ENCODE data around the gene PTPN7.

Gene PTPN7

DNA sequence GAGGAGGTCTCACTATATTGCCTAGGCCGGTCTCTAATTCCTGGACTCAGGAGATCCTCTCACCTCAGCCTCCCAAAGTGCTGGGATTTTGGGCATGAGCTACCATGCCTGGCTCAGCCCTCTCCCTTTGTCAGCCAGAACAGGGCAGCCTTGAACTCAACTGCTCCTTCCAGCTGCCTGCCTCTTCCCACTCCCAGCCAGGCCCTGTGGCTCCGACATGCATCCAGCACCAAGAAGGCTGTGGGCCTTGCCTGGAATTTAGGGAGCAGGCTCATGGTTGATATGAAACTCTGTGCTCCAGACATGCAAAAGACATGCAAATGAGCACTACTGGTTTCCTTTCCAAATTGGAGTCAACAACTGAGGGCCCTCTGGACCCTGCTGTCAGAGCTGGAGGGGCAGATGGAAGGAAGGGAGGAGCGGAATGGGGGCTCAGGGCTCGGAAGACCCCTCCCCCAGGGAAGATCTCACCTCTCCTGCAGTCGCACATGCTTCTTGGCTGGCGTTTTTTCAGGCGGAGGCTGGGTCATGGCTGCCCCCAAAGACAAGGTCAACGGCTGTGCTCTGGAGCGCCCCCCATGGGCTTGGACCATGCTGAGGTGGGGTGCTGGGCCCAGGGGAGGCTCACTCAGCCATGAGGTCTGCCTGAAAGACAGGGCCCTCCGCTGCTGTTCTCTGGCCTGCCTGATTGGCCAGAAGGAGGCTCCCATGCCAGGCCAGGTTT, 1.4 kb downstream of the PTPN7 start:
- no peak for DNase-seq (ENCODE audit: low read depth)
- TF ChIP-seq, protein P1, sequence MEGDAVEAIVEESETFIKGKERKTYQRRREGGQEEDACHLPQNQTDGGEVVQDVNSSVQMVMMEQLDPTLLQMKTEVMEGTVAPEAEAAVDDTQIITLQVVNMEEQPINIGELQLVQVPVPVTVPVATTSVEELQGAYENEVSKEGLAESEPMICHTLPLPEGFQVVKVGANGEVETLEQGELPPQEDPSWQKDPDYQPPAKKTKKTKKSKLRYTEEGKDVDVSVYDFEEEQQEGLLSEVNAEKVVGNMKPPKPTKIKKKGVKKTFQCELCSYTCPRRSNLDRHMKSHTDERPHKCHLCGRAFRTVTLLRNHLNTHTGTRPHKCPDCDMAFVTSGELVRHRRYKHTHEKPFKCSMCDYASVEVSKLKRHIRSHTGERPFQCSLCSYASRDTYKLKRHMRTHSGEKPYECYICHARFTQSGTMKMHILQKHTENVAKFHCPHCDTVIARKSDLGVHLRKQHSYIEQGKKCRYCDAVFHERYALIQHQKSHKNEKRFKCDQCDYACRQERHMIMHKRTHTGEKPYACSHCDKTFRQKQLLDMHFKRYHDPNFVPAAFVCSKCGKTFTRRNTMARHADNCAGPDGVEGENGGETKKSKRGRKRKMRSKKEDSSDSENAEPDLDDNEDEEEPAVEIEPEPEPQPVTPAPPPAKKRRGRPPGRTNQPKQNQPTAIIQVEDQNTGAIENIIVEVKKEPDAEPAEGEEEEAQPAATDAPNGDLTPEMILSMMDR (conservative IDR thresholded peaks at IDR 0.05; ENCODE audit: low read depth, low read length), result no peak
- H3K4me3 ChIP-seq (ENCODE audit: low read length), result no peak overlapping the region

DNA sequence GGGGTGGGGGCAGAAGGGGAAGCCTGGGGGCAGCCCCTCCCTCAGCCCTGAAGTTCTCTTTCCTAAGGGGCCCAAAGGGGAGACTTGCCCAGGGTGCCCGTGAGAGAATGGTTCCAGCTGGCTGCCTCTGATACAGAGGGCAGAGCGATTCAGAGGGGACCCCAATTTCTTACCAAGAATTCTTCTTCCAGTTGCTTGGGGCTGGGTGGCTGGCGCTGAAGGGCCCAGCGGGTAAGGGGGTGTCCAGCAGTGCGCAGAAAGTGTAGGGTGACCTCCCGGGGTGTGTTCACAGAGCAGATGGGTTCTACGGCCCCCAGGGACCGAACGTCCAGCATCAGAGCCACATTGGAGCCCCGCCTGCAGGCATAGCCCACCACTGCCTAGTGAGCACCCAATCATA, 2.5 kb downstream of the PTPN7 start:
- TF ChIP-seq, protein P1 (conservative IDR thresholded peaks at IDR 0.05; ENCODE audit: low read depth, low read length), result no peak
- no peak for DNase-seq (ENCODE audit: low read depth)
- H3K4me3 ChIP-seq (ENCODE audit: low read length), result no peak overlapping the region

DNA sequence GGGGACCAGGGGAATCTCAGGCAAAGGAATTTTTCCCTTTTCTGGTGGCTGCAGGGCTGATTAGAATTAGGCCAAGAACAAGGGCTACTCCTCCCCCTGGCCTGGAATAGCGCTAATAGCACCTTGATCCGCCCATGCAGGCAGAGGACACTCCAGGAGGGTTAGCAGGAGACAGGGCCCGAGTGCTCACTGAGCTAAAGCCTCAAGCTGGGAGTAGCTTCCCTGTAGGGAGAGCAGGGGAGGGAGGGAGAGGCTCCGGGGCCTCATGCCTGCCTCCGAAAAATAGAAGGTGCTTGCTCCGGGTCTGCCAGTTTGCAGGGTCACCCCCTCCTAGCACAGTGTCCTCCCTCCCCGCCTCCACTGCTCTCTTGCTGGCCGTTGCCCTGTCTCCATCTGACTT, 3.8 kb downstream of the PTPN7 start:
- DNase-seq (ENCODE audit: low read depth), result no peak
- TF ChIP-seq, protein P1 (conservative IDR thresholded peaks at IDR 0.05; ENCODE audit: low read depth, low read length), result no peak
- H3K4me3 ChIP-seq (ENCODE audit: low read length), result no peak overlapping the region

DNA sequence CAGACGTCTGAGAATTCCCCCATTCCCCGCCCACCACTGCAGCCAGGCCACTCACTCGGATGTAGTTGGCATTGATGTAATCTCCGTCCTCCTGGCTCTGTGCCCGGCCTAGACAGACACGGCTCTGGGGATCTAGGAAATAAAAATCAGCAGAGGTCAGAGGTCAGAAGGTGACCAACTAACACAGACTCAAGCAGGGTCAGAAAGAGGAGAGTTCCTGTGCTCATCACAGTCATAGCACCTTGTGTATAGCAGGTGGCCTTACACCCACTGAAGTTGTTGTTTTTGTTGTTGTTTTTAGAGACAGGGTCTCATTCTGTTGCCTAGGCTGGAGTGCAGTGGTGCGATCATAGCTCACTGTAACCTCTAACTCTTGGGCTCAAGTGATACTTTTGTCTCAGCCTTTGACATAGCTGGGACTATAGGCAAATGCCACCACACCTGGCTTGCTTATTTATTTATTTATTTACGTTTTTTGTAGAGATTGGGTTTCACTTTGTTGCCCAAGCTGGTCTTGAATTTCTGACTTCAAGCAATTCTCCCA, 4.9 kb downstream of the PTPN7 start:
- TF ChIP-seq, protein P1 (conservative IDR thresholded peaks at IDR 0.05; ENCODE audit: low read depth, low read length), result no peak
- no peak for DNase-seq (ENCODE audit: low read depth)

DNA sequence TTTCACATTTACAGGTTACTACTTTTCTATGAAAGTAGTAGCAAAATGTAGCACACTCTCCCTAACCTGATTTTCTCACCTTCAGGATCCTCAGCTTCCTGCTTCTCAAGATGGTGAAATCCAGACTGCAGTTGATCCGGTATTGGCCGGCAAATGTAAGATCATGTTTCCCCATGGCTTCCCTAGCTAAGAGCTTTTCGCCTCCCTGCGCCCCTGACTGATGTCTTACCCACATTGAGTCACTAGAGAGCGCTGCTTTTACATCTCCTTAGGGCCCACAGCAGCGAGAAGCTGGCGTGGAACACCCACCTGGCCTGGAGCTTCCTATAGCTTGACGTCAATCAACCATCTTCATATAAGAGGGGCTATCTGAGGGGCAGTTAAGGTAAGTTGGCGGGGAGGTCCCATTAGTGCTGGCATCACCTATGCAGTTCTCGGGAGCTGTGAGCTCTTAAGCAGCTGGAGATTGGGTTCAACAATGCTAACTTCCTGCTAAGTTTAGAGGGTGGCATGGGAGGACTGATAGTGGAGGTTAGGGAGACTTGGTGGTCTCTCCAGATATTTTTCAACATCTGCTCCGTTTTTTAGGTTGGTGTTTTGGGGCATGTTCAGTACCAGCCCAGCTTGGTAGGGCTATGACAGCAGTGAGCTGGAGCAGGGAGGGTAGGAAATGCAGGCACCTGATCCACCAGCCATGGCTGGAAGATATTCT, 5.5 kb downstream of the PTPN7 start:
- H3K4me3 ChIP-seq (ENCODE audit: low read length), result no peak overlapping the region
- TF ChIP-seq, protein P1 (conservative IDR thresholded peaks at IDR 0.05; ENCODE audit: low read depth, low read length), result peak; percentile 70
- DNase-seq (ENCODE audit: low read depth), result peak; percentile 51

More for the DNA sequence above, 4.9 kb downstream of the PTPN7 start:
- no peak overlapping the region for H3K4me3 ChIP-seq (ENCODE audit: low read length)

DNA sequence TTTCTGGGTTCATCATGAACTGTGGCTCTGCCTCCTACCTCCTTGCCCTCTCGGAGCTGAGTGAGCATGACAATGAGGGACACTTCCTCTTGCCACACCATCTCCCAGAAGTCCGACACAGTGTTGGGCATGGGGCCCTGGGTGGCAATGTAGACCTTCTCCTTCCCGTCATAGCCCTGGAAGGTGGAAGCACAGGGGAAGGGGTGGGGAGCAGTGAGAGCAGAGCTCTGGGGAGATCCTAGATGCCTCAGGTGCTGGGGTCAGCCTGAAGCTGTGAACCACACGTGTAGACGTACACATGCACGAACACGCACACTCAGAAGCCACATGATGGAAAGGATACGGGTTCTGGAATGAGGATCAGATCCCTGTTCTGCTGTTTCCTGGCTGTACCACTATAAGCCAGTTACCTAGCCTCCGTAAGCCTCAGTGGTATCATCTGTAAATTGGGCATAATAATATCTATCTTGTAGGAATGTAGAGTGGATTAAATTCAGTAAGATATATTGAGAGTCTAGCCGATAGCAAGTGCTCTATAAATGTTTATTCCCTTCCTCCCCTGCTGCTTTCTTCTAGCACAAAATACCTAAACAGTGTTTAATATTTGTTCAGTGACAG, 6.1 kb downstream of the PTPN7 start:
- TF ChIP-seq, protein P1 (conservative IDR thresholded peaks at IDR 0.05; ENCODE audit: low read depth, low read length), result no peak
- no peak overlapping the region for H3K4me3 ChIP-seq (ENCODE audit: low read length)
- DNase-seq (ENCODE audit: low read depth), result no peak

Measured in retinal pigment epithelial cell (primary cell).